GM18858 (cell line): ENCODE results near the gene NUP37.
"Not testable (repeated sequence)": the region's sequence is repeated elsewhere in the genome, so short reads cannot be mapped to it uniquely, and the experiment has no call there.

ENCODE experiments used
- ATAC-seq: cut with Tn5 transposase; IDR thresholded peaks from one replicate; pipeline ENCODE4 v1.9.1; 2021; ENCODE audit not compliant: unreplicated experiment

Gene NUP37

GRCh38 chr12:102119674-102120563, at the start of gene NUP37, which contains the start of gene PARPBP:
TSS of gene NUP37 (minus strand) at chr12:102120114. CDS start at chr12:102118518, 1,596 bp downstream.
TSS of gene PARPBP (plus strand) at chr12:102120183. CDS start at chr12:102123889, 3,706 bp downstream.
- ATAC-seq = peak; percentile 90

GRCh38 chr12:102167821-102168604, 48.1 kb upstream of the NUP37 start:
- peak; percentile 74 for ATAC-seq

GRCh38 chr12:102163383-102163782, 43.5 kb upstream of the NUP37 start:
- no peak for ATAC-seq

- ATAC-seq = not testable (repeated sequence)
These were observed 35.3 kb upstream of the NUP37 start for GRCh38 chr12:102155206-102155605.

GRCh38 chr12:102147062-102147587, 27.2 kb upstream of the NUP37 start:
- ATAC-seq = not testable (repeated sequence)

GRCh38 chr12:102144221-102144620, 24.3 kb upstream of the NUP37 start:
- no peak for ATAC-seq

GRCh38 chr12:102142866-102143373, 23.0 kb upstream of the NUP37 start:
- not testable (repeated sequence) for ATAC-seq

- not testable (repeated sequence) for ATAC-seq
These were observed 17.7 kb upstream of the NUP37 start for GRCh38 chr12:102137619-102138018.

GRCh38 chr12:102131442-102131841, 11.5 kb upstream of the NUP37 start:
- not testable (repeated sequence) for ATAC-seq

GRCh38 chr12:102130720-102131119, 10.8 kb upstream of the NUP37 start:
- not testable (repeated sequence) for ATAC-seq

- ATAC-seq = not testable (repeated sequence)
These were observed 1.4 kb upstream of the NUP37 start for GRCh38 chr12:102121328-102121727.

- ATAC-seq = no peak
These were observed 972 bp upstream of the NUP37 start for GRCh38 chr12:102120886-102121285.

GRCh38 chr12:102120564-102120873, 605 bp upstream of the NUP37 start:
- no peak for ATAC-seq

GRCh38 chr12:102118874-102119273, 1.0 kb downstream of the NUP37 start:
- ATAC-seq = no peak

- no peak for ATAC-seq
These were observed 3.5 kb downstream of the NUP37 start for GRCh38 chr12:102116392-102116791.

GRCh38 chr12:102114212-102114611, 5.7 kb downstream of the NUP37 start:
- no peak for ATAC-seq

GRCh38 chr12:102110782-102111181, 9.1 kb downstream of the NUP37 start:
- no peak for ATAC-seq

GRCh38 chr12:102107970-102108369, 11.9 kb downstream of the NUP37 start:
- ATAC-seq = no peak

GRCh38 chr12:102106905-102107304, 13.0 kb downstream of the NUP37 start:
- no peak for ATAC-seq

- ATAC-seq = no peak
These were observed 23.1 kb downstream of the NUP37 start for GRCh38 chr12:102096855-102097254.

GRCh38 chr12:102095677-102096263, 24.1 kb downstream of the NUP37 start:
- ATAC-seq = peak; percentile 60
